ENCODE results near the gene ADSL. TPM values are rescaled to one million over a fixed set of nuclear protein-coding genes. Genes with fewer than 3 reads are reported as not detected.

Gene ADSL
- total and polyA plus RNA-seq, 9 of the 15 experiments (the other 6 are each of a cell fraction or from before 2014, with no cell fraction given): 112 to 322 (median 146) TPM

- H3K27me3 ChIP-seq (ENCODE audit: control insufficient read depth in 2 of 2, insufficient read depth in 2 of 2, low read length in 2 of 2): no peaks in the 10 kb centered on the region
- peak; percentile 57 for TF ChIP-seq RBM22 (IDR thresholded peaks at IDR 0.05; ENCODE audit: low read depth, low read length, poor library complexity, severe bottlenecking)
- TF ChIP-seq POLR2B (IDR thresholded peaks at IDR 0.05; ENCODE audit: low read depth, partially characterized antibody): no peak
- TF ChIP-seq PHF8 (IDR thresholded peaks at IDR 0.05; ENCODE audit: borderline replicate concordance, low read length): no peak
- TF ChIP-seq CBX1 (IDR thresholded peaks at IDR 0.05; ENCODE audit: low read depth): no peak
- H3K27ac ChIP-seq (ENCODE audit: extremely low read depth, low read depth, low read length): no peak overlapping the region
- no peak overlapping the region for H2AFZ ChIP-seq (ENCODE audit: low read depth, low read length)
- BruUV-seq (replicated peaks): no TSS peak
- ChIA-PET POLR2A (interaction anchor here (0.6 to 1.0 kb wide), 2 partner anchors 20 to 217 kb away, joined by 3 to 6 read pairs; no protein-coding TSS in a partner anchor), CTCF (ENCODE audit: low intra/inter-chr PET ratio) (interaction anchor here (0.6 kb wide), 1 partner anchor 313 kb away, joined by 3 read pairs; no protein-coding TSS in a partner anchor)
- H3K4me2 ChIP-seq (ENCODE audit: insufficient read depth, low read length): no peak overlapping the region
- H3K36me3 ChIP-seq (ENCODE audit: control insufficient read depth, insufficient read depth, low read length): peaks cover 69% of the 10 kb centered on the region
- H3K4me1 ChIP-seq (replicated peaks in 1 of 2; ENCODE audit: control insufficient read depth in 2 of 2, insufficient read depth in 2 of 2, low read length in 2 of 2): no peaks in the 10 kb centered on the region; a peak in 1 of 5 replicates
- FAIRE-seq (no peak), ATAC-seq (no peak), DNase-seq (ENCODE audit: extremely low read depth in 1 of 4, low spot score in 3 of 4) (no peak)
- no peak overlapping the region for H3K9ac ChIP-seq (ENCODE audit: insufficient read depth in 1 of 2, low read depth in 2 of 2, low read length in 2 of 2)
- no peaks in the 10 kb centered on the region for H3K9me3 ChIP-seq (replicated peaks; ENCODE audit: control insufficient read depth, insufficient read depth, low read depth, low read length)
- no peaks in the 10 kb centered on the region for H4K20me1 ChIP-seq (replicated peaks; ENCODE audit: control insufficient read depth, insufficient read depth, low read length)
- no peak overlapping the region for H3K4me3 ChIP-seq
- no peaks in the 10 kb centered on the region for H3K79me2 ChIP-seq (ENCODE audit: control insufficient read depth, insufficient read depth, low read length)
- in situ Hi-C loops (cut with MboI) (no loop called here), intact Hi-C loops (cut with micrococcal nuclease) (no loop called here)
- 91% methylated on average over 16 of the region's 32 CpGs for WGBS (ENCODE audit: insufficient coverage, low coverage, missing lambda C conversion rate)
- H3K9me1 ChIP-seq (ENCODE audit: control insufficient read depth, insufficient read depth, low read length): no peaks in the 10 kb centered on the region
Measured at GRCh38 chr22:40407831-40408717, 61.8 kb downstream of the ADSL start.

Measured in K562 (cell line).